WTC11 (cell line): ENCODE results near the gene ISM2.

Experiments
- ATF2 ChIP-seq: sonication (generic); formaldehyde crosslinking; IDR thresholded peaks from 2 replicates; pipeline ENCODE4 v1.8.1; 2022; ENCODE audit warnings: low read depth, missing genetic modification reagents, borderline replicate concordance
- CTCF ChIP-seq: fragments of 200-600 bp; IDR thresholded peaks from 2 replicates; pipeline ENCODE4 v1.8.0; 2022; ENCODE audit warnings: antibody characterized with exemption
- ESRRA ChIP-seq: sonication (generic); formaldehyde crosslinking; IDR thresholded peaks from 2 replicates; pipeline ENCODE4 v1.8.1; 2022; ENCODE audit warnings: mild to moderate bottlenecking, missing genetic modification reagents, borderline replicate concordance
- IRF1 ChIP-seq: sonication (generic); formaldehyde crosslinking; IDR thresholded peaks from 2 replicates; pipeline ENCODE4 v1.8.0; 2023; ENCODE audit warnings: missing genetic modification reagents
- KAT7 ChIP-seq: sonication (generic); formaldehyde crosslinking; IDR thresholded peaks from 2 replicates; pipeline ENCODE4 v1.8.1; 2023; ENCODE audit warnings: missing genetic modification reagents, mild to moderate bottlenecking, borderline replicate concordance
- PRDM15 ChIP-seq: sonication (generic); formaldehyde crosslinking; IDR thresholded peaks from 2 replicates; pipeline ENCODE4 v1.8.0; 2022; ENCODE audit warnings: missing genetic modification reagents
- STAT6 ChIP-seq: sonication (generic); formaldehyde crosslinking; conservative IDR thresholded peaks from 2 replicates; pipeline ENCODE4 v1.8.1; 2023; ENCODE audit warnings: mild to moderate bottlenecking, low read depth, missing genetic modification reagents, moderate library complexity
- TP53 ChIP-seq: sonication (generic); formaldehyde crosslinking; IDR thresholded peaks from 2 replicates; pipeline ENCODE4 v1.8.1; 2023; ENCODE audit warnings: mild to moderate bottlenecking, missing genetic modification reagents
- USF2 ChIP-seq: sonication (generic); formaldehyde crosslinking; IDR thresholded peaks from 2 replicates; pipeline ENCODE4 v1.8.1; 2023; ENCODE audit warnings: mild to moderate bottlenecking, missing genetic modification reagents, moderate library complexity
- ZBTB21 ChIP-seq: sonication (generic); formaldehyde crosslinking; IDR thresholded peaks from 2 replicates; pipeline ENCODE4 v1.8.1; 2023; ENCODE audit warnings: mild to moderate bottlenecking, missing genetic modification reagents, borderline replicate concordance

GRCh38 chr14:77482422-77482821 is 16.2 kb downstream of the ISM2 start:
- TF ChIP-seq ATF2 (CRISPR knock-in tag): no peak
- TF ChIP-seq CTCF: no peak
- no peak for TF ChIP-seq IRF1 (CRISPR knock-in tag)
- no peak for TF ChIP-seq STAT6 (CRISPR knock-in tag)
- TF ChIP-seq ZBTB21 (CRISPR knock-in tag): no peak
- no peak for TF ChIP-seq TP53 (CRISPR knock-in tag)
- TF ChIP-seq PRDM15 (CRISPR knock-in tag): no peak
- no peak for TF ChIP-seq USF2 (CRISPR knock-in tag)
- TF ChIP-seq KAT7: no peak
- no peak for TF ChIP-seq ESRRA (CRISPR knock-in tag)
